ENCODE data around the gene TCF21.

The TCF21 gene

DNA sequence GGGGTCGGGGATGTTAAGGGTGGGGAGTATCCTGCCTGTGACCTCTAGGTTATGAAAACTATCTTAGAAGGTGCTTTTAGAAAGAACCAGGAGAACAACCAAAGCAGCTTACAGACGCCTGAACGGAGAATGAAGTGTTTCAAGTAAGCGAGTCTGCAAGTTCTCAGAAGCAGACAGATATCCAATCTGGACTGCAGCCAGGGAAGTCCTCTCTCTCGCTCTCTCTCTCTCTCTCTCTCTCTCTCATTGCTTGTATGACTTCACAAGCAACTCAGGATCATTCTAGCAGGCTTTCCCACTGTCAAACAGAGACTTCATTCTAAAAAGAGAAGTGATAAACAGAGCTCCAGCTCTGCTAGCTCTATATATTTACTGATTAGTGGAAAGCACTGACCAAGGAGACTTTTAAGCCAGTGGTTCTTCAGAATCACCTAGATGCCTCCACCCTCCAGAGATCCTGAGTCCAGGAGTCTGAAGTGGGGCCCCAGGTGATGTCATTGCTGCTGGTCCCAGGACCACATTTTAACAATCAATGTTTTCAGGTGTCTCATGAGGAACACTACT is 6.0 kb downstream of the TCF21 start:
- TF ChIP-seq MYC (IDR thresholded peaks at IDR 0.05; ENCODE audit: low read depth, low read length) = no peak
- no peak for DNase-seq (ENCODE audit: low read depth)
- no peak overlapping the region for H3K4me3 ChIP-seq (ENCODE audit: low read depth, low read length)

DNA sequence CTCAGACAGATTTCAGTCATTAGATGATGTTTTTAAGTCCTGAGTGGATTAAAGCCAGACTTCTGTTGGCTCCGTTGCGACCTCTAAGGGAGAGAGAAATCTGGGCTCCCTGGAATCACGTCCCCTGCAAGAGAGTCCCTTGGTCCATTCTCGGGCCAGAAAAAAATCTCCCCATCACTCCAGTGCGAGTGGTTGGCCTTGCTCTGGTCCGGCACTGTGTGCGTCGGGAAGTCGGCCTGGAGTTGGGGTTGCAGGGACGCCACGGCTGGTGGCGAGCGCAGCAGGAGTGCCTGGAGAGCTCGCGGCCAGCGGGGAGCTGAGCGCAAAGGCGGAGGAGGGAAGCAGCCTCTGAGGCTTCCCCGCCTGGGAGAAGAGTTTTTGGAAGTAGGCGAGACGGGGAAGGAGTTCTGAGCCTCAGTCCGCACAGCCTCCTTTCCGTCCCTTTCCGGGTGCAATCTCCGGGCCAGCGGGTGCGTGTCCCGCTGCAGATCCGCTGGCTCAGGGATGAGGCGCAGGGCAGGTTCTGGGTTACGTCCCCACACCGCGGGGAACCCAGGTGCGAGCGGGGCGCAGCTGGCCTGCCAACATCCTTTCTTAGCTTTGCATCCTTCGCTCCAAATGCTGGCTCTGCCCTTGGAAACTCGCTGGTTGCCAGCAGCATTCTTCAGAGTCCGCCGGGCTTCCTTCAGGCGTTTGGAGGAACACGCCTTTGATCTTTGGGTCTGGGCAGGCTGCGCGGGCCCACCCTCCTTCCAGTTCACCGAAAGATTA is 6.8 kb downstream of the TCF21 start:
- TF ChIP-seq CTCF (IDR thresholded peaks at IDR 0.05; ENCODE audit: low read depth, low read length) = no peak
- TF ChIP-seq POLR2A (IDR thresholded peaks at IDR 0.05; ENCODE audit: extremely low read depth, insufficient read length) = no peak
- TF ChIP-seq MYC (IDR thresholded peaks at IDR 0.05; ENCODE audit: low read depth, low read length) = no peak
- TF ChIP-seq, protein P1, sequence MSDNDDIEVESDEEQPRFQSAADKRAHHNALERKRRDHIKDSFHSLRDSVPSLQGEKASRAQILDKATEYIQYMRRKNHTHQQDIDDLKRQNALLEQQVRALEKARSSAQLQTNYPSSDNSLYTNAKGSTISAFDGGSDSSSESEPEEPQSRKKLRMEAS (IDR thresholded peaks at IDR 0.05; ENCODE audit: low read depth, low read length) = no peak
- H3K4me3 ChIP-seq (ENCODE audit: low read depth, low read length) = no peak overlapping the region
- no peak for DNase-seq (ENCODE audit: low read depth)

DNA sequence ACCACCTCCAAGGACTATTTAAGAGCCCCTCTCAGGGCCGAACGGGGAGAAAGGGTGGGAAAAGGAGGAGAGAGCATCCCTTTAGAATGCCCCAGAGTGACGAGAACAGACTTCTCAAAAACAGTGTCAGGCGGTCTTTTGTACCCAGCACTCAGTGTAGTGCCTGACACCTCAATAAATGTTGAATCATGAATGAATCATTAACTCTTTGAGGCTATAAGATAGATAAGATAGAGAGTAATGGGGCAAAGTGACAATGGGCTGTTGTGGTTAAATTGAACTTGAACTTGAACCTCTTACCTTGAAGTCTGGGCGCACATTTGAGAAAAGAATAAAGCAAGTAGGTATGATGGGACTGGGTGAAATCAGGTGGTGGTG is 7.4 kb downstream of the TCF21 start:
- no peak for DNase-seq (ENCODE audit: low read depth)
- H3K4me3 ChIP-seq (ENCODE audit: low read depth, low read length) = no peak overlapping the region
- TF ChIP-seq POLR2A (IDR thresholded peaks at IDR 0.05; ENCODE audit: extremely low read depth, insufficient read length) = no peak
- no peak for TF ChIP-seq MYC (IDR thresholded peaks at IDR 0.05; ENCODE audit: low read depth, low read length)
- TF ChIP-seq CTCF (IDR thresholded peaks at IDR 0.05; ENCODE audit: low read depth, low read length) = no peak
- TF ChIP-seq, protein P1 (IDR thresholded peaks at IDR 0.05; ENCODE audit: low read depth, low read length) = no peak

GRCh38 chr6:133898263-133898662 is 9.3 kb downstream of the TCF21 start:
- TF ChIP-seq POLR2A (IDR thresholded peaks at IDR 0.05; ENCODE audit: extremely low read depth, insufficient read length) (no peak), CTCF (IDR thresholded peaks at IDR 0.05; ENCODE audit: low read depth, low read length) (no peak), MYC (IDR thresholded peaks at IDR 0.05; ENCODE audit: low read depth, low read length) (no peak)
- TF ChIP-seq, protein P1 (IDR thresholded peaks at IDR 0.05; ENCODE audit: low read depth, low read length) = no peak
- DNase-seq (ENCODE audit: low read depth) = no peak
- no peak overlapping the region for H3K4me3 ChIP-seq (ENCODE audit: low read depth, low read length)

DNA sequence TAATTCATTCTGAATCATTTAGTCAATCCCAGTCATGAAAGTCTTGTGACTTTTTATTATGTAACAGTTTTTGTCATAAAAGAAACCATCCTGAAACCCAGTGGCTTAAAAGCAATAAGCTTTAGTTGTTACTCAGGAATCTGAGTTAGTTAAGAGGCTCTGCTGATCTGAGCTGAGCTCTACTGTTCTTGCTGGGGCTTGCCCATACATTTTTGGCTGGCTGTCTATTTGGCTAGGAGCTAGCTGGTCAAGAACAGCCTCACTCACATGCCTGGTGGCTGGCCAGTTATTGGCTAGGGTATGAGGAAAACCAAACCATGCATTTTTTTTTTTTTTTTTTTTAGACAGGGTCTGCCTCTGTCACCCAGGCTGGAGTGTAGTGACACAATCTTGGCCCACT is 10.6 kb downstream of the TCF21 start:
- TF ChIP-seq, protein P1 (IDR thresholded peaks at IDR 0.05; ENCODE audit: low read depth, low read length) = no peak
- TF ChIP-seq CTCF (IDR thresholded peaks at IDR 0.05; ENCODE audit: low read depth, low read length) (no peak), MYC (IDR thresholded peaks at IDR 0.05; ENCODE audit: low read depth, low read length) (no peak), POLR2A (IDR thresholded peaks at IDR 0.05; ENCODE audit: extremely low read depth, insufficient read length) (no peak)
- no peak for DNase-seq (ENCODE audit: low read depth)
- H3K4me3 ChIP-seq (ENCODE audit: low read depth, low read length) = no peak overlapping the region

GRCh38 chr6:133903855-133904254 is 14.9 kb downstream of the TCF21 start:
- no peak for DNase-seq (ENCODE audit: low read depth)
- no peak for TF ChIP-seq CTCF (IDR thresholded peaks at IDR 0.05; ENCODE audit: low read depth, low read length)
- TF ChIP-seq MYC (IDR thresholded peaks at IDR 0.05; ENCODE audit: low read depth, low read length) = no peak
- TF ChIP-seq, protein P1 (IDR thresholded peaks at IDR 0.05; ENCODE audit: low read depth, low read length) = no peak
- TF ChIP-seq POLR2A (IDR thresholded peaks at IDR 0.05; ENCODE audit: extremely low read depth, insufficient read length) = no peak
- no peak overlapping the region for H3K4me3 ChIP-seq (ENCODE audit: low read depth, low read length)

Measured in NB4 (cell line).